NCI-H82 (cell line): ENCODE measurements around the gene JAK2.
"Not testable (repeated sequence)": the region's sequence is repeated elsewhere in the genome, so short reads cannot be mapped to it uniquely, and the experiment has no call there.

ENCODE experiments used
- DNase-seq: peaks from one replicate; lab custom pipeline; 2025; lab: John Stamatoyannopoulos, UW

Gene JAK2

GRCh38 chr9:4984621-4985385, at the start of gene JAK2:
Gene JAK2, plus strand, starts transcription at chr9:4985272. Its CDS starts 36,716 bp downstream, at chr9:5021988.
- DNase-seq, result peak; percentile 86

DNA sequence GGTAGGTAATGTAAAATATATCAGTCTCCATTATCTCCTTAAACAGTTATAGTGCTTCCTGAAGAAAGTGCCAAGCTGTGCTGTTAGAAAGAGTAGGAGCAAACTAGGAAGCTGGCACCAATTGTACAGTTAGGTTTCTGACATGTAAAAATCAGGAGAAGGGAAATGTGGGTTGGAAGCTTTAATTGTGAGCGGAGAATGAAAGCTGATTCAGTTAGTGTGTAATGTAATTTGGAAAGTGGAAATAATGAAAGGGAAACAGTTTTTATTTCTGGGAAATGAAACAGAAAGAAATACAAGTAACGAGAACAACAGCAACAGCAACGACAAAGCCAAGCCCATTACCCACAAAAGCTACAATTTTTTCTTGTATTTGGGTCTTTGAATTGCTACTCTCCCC, 48.8 kb upstream of the JAK2 start:
- no peak for DNase-seq

- DNase-seq, result no peak
These were observed 48.2 kb upstream of the JAK2 start for GRCh38 chr9:4936823-4937222.

GRCh38 chr9:4937446-4937845, 47.6 kb upstream of the JAK2 start:
- no peak for DNase-seq

DNA sequence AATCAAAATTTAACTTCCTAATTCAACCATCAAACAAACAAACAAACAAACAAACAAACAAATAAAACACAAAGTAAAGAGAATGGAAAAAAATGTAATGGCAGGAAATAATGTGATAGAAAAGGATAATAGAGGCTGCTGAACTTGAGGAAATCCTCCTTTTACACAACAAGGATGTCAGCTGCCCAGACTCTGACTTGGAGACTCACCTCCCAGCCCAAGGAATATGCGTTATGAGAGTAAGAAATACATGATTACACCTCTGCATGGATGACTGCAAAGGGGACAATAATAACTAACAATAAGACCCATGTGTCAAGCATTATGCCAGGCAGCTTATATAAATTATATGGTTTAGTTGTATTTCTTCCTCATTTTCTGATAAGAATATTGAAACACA, 46.6 kb upstream of the JAK2 start:
- no peak for DNase-seq

DNA sequence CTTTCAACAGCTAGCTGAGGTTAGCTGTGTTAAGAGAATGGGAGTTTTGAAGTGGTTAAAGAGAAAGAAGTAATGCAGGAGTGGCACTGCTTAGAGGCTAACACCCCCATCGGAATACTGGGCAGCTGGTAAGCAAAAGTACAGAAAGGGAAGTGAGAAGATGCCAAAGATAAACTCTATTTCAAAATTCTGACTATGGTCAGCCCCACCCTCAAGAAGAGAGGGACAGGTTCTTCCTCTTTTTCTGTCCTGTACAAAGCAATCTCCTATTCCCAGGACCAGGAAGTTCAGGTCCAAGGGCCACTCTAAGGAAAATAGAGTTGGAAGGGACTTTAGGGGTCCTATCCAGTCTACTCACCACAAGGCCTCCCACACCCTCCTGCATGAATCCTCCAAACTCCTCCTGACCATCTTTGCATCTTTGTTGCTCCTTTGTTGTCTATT, 45.9 kb upstream of the JAK2 start:
- no peak for DNase-seq

DNA sequence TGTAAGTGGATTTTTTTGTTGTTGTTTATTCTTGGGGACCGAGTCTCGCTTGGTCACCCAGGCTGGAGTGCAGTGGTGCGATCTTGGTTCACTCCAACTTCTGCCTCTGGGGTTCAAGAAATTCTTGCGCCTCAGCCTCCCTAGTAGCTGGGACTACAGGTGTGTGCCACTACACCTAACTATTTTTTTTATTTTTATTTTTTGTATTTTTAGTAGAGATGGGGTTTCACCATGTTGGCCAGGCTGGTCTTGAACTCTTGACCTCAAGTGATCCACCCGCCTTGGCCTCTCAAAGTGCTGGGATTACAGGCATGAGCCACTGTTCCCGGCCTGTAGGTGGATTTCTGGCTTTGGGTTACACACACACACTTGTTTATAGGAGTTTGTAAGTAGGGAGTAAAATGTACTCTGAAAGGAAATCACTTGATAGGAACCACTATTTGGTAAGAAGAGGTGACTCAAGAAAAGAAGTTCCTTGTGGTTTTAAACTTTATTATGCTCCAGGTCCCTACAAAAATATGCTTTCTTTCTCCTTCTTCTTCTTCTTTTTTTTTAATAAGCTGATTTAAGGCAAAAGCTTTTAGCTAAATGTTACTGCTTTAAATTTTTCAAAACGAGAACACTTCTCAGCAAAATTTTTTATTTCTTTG, 42.9 kb upstream of the JAK2 start:
- DNase-seq, result not testable (repeated sequence)

DNA sequence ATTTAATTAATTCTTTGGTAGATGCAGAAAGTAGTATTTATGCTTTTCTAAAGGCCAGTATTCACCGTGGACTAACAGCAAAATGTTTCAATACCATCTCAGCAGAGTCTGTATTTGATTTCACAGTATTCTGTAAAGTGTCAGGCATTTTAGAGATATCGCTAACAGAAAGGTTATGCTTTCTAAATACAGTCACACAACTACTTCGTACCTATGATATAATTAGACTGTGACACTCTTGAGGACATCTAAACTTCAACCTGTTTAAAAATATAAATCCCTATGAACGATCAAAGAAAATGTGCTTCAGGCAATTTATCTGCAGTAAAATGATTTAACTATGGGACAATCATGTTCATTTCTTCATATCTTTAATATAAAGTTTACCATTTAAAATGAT, 41.7 kb upstream of the JAK2 start:
- DNase-seq, result no peak

DNA sequence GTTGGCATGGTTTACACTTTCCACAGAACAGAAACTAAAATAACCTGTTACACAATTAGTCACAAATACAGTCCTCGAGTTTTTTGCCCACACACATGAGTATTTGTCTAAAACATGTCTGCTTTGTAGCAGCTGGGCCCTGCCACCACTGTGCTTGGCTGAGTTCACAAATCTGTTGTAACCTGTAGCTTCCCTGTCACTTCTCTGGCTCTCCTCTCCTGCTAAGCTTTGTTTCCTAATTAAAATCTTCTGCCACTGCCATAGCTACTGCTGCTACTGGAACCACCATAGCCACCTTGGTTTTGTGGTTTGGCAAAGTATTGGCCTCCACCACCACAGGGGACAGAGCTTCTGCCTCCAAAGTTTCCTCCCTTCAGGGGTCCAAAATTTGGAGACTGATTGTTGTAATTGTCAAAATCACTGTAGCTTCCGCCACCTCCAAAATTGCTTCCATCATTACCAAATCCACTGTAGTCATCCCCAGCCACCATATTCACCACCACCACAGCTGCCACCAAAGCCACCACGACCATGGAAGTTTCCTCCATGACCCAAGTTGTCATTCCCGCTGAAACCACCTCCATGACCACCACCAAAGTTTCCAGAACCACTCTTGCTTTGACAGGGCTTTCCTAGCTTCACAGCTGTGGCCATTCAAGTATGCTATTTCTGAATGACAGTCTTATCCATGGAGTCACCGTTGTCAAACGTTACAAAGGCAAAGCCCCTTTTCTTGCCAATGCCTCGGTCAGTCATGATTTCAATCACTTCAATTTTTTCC, 40.5 kb upstream of the JAK2 start:
- not testable (repeated sequence) for DNase-seq

DNA sequence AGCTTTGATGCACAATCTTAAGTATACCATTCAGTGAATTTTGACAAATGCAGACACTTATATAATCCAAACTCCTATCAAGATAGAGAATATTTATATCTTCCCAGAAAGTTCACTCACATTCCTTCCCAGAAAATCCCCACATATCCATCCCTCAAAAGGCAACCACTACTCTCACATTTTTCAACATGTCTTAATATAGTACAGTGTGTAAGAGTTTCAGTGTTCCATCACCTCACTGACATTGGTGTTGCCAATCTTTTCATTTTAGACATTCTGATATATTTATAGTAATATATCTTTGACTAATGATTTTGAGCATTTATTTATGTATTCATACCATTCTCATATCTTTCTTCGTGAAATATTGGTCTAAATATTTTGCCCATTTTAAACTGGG, 38.1 kb upstream of the JAK2 start:
- DNase-seq, result no peak

DNA sequence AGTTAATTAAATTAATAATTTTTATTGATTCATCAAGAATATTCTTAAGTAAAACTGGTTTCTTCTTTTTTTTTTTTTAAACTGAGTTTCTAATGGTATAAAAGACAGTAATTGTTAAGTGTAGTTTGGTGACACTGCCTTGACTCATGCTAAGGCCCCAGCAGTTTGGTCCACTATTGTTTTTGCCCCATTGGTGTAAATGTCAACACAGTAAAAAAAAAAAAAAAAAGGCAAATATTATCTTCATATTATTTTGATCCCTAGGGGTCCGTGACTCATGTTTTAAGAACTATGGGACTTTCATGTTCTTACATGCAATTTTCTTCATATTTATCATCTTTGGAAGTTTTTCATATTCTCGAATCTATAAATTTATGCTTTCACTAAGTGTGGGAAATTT, 29.2 kb upstream of the JAK2 start:
- DNase-seq, result no peak

DNA sequence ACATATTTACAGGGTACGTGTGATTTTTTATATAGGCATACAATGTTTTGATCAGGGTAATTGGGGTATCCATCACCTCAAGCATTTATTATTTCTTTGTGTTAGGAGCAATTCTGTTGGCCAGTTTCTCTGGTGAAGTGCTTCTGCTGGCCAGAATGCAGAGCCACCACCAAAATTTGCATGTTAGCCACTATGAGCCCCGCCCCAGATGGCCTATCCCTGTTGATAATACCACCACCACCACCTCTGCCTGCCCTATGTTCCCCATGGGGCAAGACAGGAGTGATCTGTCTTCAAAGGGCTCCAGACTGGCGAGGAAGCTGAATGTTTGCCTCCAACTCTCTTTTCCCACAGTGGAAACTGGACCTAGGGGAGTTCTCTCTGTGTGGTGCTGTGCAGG, 26.0 kb upstream of the JAK2 start:
- DNase-seq, result no peak

DNA sequence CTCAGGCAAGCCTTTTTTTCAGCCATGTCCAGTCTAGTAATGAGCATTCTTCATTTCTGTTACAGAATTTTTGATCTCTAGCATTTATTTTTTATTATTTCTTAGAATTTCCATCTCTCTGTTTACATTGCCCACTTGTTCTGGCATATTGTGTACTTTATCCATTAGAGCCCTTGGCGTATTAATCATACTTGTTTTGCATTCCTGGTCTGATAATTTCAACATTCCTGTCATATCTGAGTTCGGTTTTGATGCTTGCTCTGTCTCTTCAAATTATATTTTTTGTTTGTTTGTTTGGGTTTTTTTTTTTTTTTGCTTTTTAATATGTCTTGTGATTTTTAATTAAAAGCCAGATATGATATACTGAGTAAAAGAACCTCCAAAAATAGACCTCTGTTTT, 23.0 kb upstream of the JAK2 start:
- no peak for DNase-seq

DNA sequence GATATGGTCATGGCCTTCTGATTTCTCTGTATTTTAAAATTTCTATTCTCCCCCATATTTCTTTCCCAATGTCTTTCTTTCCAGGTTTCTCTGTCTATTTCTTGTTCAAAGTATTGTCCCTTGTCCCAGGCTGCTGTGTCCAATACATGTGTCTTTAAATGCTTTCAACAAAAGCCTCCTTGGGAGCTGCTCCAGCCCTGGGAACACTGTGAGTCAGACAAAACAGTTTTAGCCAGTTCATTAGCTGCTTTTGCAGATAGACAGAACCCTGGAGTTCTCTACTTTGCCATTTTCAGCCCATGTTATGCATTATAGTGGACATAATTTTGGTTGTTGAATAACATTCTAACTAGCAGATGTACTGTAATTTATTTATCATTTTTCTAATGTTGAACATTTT, 20.5 kb upstream of the JAK2 start:
- no peak for DNase-seq

DNA sequence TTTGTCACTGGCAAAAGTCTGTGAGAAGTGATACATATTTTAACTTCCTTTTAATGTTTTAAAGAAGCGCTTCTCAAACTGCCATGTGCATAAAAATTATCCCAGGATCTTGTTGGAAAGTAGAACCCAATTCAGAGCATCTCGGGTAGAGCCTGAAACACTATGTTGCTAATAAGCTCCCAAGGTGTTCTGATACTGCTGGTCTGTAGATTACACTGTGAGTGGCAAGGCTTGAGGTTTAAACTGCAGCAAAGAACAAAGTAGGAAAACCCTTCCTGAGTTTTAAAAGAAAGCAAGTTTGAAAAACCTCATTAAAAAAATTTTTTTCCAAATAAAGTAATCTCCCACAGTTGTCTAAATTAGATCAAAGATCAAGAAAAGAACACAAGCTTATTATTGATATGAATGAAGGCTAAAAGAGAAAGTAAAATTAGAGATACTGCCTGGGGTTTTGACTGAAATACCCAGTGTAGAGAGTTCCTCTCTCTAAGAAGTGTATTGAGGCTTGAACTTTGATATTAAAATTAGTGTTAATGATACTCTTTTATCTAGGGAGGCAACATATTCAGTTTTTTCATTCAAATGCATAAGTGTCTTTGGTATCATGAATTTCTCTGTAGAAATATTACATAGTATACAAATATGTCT, 19.8 kb upstream of the JAK2 start:
- DNase-seq, result no peak

DNA sequence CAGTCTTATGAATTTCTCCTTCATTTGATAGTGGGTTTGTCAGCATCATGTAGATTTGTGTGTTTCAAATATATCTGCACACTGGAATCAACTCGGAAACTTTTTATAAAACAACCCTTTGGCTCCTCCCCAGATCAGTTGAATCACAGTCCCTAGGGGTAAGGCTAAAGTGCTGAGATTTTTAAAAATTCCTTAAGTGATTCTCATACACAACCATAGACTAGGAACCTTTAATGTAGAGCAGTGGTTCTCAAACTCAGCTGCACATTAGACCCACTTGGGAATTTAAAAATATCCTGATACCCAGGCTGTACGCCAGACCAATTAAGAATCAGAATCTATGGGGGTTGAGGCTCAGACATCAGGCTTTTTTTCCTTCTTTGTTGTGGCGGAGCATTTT, 17.5 kb upstream of the JAK2 start:
- no peak for DNase-seq

DNA sequence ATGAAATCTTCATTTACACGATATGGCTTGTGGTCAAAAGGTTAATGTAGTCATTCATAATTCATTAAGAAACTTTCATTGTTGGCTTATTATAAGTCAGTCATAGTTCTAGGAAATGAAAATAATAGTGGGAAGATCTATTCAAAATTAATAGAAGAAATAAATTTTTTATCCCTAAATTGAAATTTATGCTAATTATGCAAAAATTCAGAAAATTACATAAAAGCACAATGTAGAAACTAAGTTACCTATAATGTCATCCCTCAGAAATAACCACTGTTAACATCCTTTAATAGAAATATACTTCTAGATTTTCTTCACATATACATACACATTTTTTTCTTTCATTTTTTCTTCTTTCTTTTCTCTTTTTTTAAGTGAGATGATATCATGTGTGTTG, 15.9 kb upstream of the JAK2 start:
- no peak for DNase-seq

GRCh38 chr9:4970970-4971641, 14.0 kb upstream of the JAK2 start:
- no peak for DNase-seq

DNA sequence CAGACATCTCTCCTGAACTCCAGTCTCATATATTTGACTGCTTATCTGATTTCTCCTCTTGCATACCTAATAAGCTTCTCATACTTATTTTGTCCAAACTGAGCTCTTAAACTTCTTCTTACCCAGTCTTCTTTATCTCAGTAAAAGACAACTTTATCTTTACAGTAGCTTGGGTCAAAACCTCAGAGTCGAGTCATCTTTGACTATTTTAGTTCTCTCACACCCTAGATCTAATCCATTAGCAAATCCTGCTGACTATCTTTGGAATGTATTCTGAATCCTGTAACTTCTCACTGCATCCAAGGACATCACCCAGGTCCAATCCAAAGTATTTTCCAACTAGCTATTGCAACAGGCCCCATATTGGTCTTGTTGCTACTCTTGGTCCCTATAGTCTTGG, 11.8 kb upstream of the JAK2 start:
- no peak for DNase-seq

GRCh38 chr9:4973902-4974301, 11.2 kb upstream of the JAK2 start:
- no peak for DNase-seq

GRCh38 chr9:4979239-4979638, 5.8 kb upstream of the JAK2 start:
- no peak for DNase-seq
